Medulla oblongata (tissue), 1 donor: Measurements from ENCODE around the gene MED25.
"Not testable (repeated sequence)": the region's sequence is repeated elsewhere in the genome, so short reads cannot be mapped to it uniquely, and the experiment has no call there.

ENCODE experiments used
- DNase-seq: peaks from one replicate; pipeline ENCODE4 v3.0.0-alpha.2; 2015; ENCODE audit errors: extremely low spot score

MED25 gene

DNA sequence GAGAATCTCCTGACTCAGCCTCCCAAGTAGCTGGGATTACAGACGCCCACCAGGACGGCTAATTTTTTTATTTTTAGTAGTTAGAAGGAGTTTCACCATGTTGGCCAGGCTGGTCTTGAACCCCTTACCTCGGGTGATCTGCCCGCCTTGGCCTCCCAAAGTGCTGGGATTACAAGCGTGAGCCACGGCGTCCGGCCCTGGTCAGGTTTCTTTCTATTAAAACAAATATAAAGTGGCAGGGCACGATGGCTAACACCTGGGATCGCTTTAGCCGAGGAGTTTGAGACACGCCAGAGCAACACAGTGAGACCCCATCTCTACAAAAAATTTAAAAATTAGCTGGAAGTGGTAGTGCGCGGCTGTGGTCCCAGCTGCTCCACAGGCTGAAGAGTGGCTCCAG, 1.5 kb upstream of the MED25 start:
- DNase-seq, result no peak

DNA sequence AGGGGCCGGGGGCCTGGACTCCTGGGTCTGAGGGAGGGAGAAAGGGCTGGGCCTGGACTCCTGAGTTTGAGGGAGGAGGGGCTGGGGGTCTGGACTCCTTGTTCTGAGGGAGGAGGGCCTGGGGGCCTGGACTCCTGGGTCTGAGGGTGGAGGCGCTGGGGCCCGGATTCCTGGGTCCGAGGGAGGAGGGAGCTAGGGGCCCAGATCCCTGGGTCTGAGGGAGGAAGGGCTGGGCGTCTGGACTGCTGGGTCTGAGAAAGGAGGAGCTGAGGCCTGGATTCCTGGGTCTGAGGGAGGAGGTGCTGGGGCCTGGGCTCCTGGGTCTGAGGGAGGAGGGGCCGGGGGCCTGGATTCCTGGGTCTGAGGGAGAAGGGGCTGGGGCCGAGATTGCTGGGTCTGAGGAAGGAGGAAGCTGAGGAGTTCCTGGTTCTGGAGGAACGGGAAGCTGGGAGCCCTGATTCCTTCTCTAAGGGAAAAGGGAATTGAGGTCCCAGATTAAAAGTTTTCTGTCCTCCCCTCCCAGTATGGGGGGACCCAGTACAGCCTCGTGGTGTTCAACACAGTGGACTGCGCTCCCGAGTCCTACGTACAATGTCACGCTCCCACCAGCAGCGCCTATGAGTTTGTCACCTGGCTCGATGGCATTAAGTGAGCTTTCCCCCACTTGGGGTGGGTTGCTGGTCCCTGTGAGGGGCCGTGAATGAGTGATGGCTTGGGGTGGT, 721 bp downstream of the MED25 start:
- no peak for DNase-seq

DNA sequence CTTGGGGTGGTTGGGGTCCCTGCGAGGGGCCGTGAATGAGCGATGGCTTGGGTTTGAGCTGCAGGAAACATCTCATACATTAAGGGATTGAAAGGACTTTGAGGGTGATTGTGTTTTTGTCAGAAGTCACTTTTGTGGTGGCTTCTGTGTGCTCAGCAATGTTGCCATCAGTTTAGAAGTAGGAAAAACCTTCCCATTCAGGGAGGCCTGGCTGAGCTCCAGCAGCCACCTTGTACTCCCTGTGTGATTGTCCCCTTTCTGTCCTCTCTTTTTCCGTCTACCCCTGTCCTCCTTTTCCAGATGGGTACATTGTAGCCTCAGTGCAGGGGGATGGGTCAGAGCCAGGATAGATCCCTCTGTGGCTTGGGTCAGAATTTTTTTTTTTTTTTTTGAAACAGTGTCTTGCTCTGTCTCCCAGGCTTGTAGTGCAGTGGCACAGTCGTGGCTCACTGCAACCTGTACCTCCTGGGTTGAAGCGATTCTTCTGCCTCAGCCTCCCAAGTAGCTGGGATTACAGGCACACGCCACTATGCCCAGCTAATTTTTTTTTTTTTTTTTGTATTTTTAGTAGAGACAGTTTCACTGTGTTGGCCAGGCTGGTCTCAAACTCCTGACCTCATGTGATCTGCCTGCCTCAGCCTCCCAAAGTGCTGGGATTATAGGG, 1.5 kb downstream of the MED25 start:
- not testable (repeated sequence) for DNase-seq

DNA sequence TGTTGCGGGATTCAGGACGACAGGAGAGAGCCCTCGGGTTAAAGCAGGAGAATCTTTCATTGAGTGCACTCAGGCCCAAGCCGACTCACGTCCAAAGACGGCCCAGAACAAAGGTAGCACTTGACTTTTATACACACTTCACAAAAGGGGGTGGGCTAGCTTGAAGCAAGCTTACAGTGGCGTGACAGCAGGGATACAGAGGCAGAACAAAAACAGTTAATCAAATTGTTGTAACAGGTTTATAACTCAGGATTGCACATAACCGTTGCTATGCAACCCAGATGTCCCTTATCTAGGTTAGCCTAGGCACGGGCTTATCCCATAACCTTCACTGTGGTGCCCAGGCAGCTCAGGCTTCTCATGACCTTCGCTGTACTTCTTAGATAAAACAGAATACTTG, 2.0 kb downstream of the MED25 start:
- no peak for DNase-seq

DNA sequence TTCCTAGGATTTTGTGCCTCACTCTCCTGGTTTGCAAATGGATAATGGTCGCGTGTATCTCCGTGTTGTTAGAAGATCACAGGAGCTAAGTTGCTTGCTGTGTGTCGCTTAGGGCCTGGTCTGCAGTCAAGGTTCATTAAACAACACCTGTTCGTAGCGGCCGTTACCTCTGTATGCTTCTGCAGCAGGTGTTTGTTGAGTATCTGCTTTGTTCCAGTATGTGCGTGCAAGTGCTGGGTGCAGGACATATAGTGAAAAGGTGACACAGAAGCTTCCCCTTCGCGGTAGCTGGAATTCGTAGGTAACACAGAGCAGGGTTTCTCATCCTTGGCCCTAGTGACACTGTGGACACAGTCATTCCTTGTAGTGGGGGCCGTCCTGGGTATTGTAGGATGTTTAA, 5.4 kb downstream of the MED25 start:
- no peak for DNase-seq

DNA sequence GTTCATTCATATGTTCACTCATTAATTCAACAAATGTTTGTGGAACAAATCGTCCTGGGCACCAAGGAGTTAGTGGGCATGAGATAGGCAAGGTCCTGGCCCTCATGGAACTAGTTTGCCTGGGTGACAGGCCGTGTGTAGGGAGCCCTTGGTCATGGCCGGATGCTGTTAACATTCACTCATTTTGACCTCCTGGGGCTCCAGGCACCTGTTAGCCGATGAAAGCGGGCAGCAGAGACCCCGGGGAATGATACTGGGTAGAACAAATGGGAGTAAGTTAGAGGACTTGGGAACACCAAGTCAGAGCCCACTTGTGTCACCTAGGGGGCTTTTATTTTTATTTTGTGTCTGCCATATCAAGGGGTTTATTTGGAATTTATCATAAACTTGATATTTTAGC, 6.6 kb downstream of the MED25 start:
- DNase-seq, result no peak

DNA sequence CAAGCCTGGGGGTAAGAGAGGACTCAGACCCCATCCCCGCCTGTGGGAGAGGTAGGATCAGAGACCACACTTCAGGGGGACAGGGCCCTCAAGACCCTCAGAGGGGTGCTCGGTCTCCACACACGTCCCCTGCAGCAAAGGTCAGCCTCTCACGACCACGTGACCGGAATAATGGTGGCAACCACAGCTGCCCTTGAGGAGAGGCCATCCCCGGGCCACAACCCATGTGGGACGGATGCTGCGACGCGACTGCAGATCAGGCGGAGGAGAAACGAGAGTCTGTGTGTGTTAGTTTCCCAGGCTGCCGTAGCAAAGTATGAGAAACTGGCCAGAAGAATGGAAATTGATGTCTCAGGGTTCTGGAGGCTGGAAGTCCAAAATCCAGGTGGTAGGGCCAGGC, 8.9 kb downstream of the MED25 start:
- DNase-seq, result no peak

DNA sequence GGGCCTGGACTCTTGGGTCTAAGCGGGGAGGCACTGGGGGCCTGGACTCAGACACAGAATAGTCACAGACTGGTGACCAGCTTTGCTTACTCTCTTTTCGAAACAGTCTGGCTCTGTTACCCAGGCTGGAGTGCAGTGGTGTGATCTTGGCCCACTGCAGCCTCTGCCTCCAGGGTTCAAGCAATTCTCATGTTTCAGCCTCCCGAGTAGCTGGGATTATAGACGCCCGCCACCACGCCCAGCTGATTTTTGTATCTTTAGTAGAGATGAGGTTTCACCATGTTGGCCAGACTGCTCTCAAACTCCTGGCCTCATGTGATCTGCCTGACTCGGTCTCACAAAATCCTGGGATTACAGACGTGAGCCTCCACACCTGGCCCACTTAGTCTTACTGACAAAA, 11.1 kb downstream of the MED25 start:
- no peak for DNase-seq

DNA sequence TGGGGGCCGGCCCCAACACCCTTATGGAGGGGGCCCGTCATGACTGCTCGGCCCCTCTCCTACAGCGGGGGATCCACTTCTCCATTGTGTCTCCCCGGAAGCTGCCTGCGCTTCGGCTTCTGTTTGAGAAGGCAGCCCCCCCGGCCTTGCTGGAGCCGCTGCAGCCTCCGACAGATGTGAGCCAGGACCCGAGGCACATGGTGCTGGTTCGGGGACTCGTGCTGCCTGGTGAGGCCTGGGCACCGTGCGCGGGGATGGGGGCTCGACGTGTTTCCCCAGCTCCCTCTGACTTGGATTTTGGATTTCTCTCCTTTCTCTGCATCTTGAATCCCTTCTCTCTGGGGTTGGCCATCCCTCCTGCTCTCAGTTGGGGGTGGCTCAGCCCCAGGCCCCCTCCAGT, 11.6 kb downstream of the MED25 start:
- DNase-seq, result no peak

DNA sequence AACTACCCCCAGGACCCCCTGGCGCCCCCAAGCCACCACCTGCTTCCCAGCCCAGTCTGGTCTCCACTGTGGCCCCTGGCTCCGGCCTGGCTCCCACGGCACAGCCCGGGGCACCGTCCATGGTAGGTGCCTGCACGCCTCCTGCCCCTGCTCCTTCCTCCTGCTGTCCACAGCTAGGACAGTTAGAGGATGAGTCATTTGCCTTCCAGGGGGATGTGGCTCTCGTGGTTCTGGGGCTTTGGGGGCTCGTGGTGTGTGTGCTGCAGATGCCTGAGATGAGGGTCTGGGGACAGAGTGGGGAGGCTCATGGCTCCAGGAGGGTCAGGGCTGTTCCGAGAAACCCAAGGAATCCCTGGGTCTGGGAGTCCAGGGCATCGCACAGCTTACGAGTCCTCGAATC, 12.7 kb downstream of the MED25 start:
- DNase-seq, result no peak

DNA sequence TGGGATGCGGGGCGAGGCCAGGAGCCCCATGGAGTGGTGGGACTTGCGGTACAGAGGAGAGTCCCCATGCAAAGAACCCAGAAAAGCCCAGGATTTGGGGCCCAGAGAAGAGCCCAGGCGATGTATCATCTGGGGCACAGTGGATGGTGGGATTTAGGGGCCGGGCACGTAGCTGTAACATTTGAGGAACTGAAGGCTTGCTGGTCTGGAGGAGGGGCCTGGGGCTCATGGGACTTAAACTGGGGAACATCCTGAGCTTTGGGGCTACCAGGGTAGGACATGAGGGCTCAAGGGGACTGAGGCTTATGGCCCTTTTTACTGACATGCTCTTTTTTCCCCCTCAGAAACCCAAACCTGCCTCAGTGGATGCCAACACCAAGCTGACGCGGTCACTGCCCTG, 13.5 kb downstream of the MED25 start:
- DNase-seq, result no peak

DNA sequence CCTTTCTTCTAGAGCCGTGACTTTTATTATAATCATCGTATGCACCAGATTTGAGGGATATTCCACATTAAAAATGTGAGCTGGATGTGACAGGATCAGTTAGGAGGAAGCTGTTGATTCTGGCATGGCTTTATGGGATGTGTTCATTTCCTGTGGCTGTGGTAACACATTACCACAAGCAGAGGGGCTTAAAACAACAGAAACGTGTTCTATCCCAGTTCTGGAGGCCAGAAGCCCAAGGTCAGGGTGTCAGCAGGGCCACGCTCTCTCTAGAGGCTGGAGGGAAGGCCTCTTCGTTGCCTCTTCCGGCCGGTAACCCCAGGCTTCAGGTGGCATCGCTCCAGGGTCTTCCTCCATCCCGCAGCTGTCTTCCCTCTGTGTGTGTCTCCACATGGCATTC, 14.5 kb downstream of the MED25 start:
- no peak for DNase-seq

DNA sequence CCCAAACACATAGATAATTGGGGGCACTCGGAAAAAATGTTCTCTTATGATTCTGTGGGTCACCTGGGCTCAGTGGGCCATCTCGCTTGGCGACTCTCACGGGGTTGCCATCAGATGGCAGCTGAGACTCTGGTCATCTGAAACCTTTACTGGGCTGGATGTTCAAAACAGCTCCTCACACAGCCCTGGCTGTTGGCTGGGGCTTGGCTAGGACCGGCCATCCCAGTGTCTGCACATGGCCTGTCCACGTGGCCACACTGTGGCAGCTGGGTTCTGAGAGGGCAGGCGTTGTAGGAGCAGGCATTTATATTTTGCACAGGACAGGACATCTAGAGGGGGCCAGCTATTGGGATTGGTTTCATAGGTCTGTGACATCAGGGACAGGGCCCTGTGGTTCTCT, 15.5 kb downstream of the MED25 start:
- DNase-seq, result no peak

DNA sequence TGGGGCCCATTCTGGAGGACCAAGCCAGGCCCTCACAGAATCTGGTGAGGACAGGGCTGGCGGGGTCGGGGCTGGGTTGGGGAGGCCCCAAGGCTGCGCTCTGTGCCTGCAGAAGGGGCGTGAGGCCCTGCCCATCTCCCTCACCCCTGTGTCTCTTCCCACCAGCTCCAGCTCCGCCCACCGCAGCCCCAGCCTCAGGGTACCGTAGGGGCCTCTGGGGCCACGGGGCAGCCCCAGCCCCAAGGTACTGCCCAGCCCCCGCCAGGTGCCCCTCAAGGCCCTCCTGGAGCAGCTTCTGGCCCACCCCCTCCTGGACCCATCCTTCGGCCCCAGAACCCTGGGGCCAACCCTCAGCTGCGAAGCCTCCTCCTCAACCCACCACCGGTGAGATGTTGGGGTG, 17.5 kb downstream of the MED25 start:
- no peak for DNase-seq

DNA sequence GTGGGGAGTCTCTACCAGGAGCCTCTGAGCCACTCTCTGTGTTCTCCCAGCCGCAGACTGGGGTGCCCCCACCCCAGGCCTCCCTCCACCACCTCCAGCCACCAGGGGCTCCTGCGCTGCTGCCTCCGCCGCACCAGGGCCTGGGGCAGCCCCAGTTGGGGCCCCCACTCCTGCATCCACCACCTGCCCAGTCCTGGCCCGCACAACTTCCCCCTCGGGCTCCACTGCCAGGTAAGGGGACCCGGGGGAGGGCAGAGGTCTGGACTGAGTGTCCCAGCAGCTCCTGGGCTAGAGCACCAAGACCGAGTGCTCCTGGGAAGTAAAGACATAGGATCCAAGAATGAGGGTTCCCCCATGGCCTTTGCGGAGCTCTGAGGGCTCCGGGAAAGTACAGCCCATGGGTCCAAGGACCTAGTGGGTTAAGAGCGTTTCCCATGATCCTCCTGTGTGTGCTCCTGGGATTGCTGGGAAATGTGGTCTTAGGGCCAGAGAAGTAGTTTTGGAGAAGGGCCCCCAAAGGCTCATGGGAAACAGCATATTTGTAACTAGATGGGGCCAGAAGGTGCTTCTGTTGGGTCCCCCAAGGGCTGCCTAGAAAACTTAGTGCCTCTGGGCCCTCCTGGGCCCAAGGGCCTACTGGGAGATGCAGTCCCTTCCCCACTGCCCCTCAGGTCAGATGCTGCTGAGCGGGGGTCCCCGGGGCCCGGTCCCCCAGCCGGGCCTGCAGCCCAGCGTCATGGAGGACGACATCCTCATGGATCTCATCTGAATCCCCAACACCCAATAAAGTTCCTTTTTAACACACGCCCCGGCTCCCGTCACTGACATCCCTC, 18.3 kb downstream of the MED25 start:
- DNase-seq, result no peak

DNA sequence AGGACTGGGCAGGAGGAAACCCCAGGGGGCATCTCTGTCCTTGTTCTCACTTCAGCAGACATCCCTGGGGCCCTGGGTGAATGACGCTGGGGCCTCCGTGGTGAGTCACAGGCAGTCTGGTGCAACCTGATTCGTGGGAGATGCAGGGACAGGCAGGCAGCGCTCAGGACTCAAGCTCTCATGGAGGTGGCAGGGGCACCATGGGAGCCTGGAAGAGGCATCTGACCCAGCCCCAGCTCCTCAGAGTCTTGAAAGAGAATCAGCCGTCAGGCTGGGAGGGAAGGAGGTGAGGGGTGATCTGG, 18.9 kb downstream of the MED25 start:
- no peak for DNase-seq

DNA sequence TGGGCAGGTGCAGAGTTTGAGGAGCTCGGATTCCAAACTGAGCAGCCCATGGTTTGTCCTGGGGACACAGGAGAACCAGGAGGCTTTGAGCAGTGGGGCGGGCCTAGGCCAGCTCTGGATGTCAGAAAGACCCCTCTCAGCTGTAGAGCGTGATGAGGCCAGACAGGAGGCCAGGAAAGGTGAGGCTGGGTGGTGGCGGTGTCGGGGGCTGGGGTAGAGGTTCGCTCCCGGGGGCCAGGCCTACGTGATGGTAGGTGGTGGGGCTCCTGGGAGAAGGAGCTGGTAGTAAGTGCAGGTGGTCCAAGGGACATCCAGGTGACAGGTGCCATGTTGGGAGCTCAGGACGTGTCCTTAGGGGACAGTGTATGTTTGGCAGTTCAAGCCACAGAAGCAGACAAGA, 19.3 kb downstream of the MED25 start:
- DNase-seq, result no peak

DNA sequence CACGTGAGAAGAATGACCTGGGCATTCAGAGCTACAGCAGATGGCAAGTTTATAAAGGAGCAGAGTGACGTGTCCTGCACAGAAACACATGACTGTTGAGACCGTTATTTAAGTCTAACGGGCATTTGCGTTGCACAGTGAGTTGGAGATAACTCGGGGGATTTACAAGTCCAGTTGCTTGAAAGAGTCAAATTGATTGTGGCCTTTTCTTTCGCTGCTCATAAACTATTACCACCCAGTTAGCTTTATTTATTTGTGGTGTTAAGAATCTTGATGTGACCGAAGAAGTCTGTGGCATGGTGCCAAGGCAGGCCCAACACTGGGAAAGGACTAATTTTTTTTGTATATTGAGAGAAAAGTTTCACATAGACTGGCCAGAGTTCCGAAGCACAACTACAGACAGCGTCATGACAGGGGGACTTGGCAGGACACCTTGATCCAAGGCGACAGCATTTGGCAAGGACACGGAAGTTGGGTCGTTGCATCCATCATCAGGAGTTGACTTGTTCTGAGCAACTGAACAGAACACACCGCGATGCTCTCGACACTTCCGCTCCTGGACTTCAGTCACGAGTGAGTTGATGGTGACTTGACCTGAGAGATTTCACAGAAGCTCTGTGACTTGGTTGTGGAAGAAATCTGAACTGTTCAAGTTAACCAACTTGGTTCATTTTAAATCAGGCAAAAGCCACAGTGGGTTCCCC, 20.9 kb downstream of the MED25 start:
- no peak for DNase-seq

DNA sequence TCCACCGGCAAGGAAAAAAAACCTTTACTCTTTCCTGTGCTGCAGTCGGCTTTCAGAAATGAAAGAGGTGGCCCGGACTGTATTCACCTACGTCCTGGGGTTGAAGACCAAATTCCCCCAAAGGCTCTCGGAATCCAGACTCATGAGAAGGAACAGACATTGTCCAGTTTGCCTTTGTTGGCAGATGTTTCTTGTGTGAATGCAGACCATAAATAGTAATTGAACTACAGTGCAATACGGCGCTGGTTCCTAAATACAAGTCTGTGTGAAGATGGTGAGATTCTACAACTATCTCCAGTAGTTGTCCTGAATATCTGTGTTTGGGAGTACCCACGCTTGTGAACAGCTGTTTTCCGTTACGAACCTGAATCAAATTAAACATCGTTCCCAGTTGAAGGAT, 21.6 kb downstream of the MED25 start:
- DNase-seq, result no peak

DNA sequence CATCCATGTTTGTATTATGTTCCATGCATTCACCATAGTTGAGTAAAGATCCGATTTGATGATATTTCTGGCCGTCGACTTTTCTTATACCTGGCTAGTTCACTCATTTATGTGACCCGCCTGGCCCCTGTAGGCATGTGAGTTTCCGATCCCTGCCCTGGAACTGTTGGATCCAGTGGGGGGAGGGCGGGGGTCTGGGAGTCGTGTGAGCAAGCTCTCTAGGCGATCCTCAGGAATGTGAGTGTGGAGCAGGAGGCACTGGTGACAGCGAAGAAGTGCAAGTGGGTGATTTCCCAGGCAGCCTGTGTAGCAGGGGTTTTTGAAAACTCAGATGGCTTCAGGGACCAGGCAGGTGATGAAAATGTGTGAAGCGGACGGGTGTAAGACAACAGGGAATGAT, 22.2 kb downstream of the MED25 start:
- no peak for DNase-seq

DNA sequence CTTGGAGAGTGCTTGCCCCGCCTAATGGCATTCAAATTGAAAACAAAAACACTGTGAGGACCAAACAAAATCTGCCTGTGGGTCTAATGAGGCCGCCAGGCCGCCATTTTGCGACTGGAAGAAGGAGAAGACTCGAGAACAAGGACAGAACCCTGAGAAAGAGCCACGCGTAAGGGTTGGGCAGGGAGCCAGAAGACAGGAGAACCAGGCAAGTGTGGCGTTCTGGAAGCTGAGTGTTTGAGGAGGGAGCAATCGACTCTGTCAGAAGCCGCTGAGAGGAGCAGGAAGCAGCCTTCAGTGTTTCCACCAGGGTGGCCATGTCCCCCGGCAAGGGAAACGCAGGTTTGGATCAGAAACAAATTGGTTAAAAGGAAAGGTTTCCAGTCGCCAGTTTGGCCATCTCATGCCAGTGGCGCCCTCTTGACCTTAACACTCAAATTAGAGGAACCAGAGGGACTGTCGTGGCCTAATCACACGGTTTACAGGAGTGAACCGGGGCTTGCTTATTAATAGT, 22.7 kb downstream of the MED25 start:
- DNase-seq, result no peak

DNA sequence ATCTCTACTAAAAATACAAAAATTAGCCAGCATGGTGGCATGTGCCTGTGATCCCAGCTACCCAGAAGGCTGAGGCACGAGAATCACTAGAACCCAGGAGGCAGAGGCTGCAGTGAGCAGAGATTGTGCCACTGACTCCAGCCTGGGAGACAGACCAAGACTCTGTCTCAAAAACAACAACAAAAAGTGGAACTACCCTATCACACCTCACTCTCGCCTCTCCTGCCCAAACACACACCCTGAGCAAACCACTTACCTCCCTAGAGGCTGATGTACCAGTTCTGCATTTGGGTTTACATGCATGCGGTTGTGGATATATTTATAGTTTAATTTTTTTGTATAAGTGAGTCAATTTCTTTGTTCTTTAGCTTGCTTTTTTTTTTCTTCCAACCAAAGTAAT, 25.2 kb downstream of the MED25 start:
- no peak for DNase-seq
